GM12878 (cell line): ENCODE data around the gene IRF1. TPM values are rescaled to one million over a fixed set of nuclear protein-coding genes. Genes with fewer than 3 reads are reported as not detected.

ENCODE experiments used
- ATAC-seq: fragments of 200-7000 bp; cut with Tn5 transposase; 3 replicates; pipeline ENCODE4 v1.9.1; 2020; ENCODE audit warnings: mild to moderate bottlenecking, moderate library complexity
- BruUV-seq: library from RNA; stranded (reverse); fragments of 400-500 nt; replicated peaks from 2 replicates; lab custom pipeline; 2021; lab: Mats Ljungman, UMichigan
- CTCF ChIA-PET: fragments of 300-600 bp; sonication (Branson Sonifier 250); formaldehyde crosslinking; extraction: SDS; loops from one replicate; lab custom pipeline; 2021; ENCODE audit warnings: inconsistent platforms; lab: Yijun Ruan, JAX
- POLR2A ChIA-PET: fragments of 350-600 bp; formaldehyde crosslinking; extraction: SDS; loops from one replicate; lab custom pipeline; 2021; ENCODE audit warnings: inconsistent platforms; lab: Charles Lee
- RAD21 ChIA-PET: fragments of 300-600 bp; sonication (Branson Sonifier 250); formaldehyde crosslinking; loops from one replicate; lab custom pipeline; 2023; ENCODE audit warnings: antibody characterized with exemption; ENCODE audit not compliant: unreplicated experiment; lab: Charles Lee
- SMC1A ChIA-PET: fragments of 300-600 bp; sonication (Branson Sonifier 250); formaldehyde crosslinking; loops from one replicate; lab custom pipeline; 2023; ENCODE audit not compliant: unreplicated experiment, uncharacterized antibody; lab: Charles Lee
- DNase-seq: peaks from one replicate; pipeline ENCODE4 v3.0.0-alpha.2; 2011; ENCODE audit warnings: low read depth, low spot score
- FAIRE-seq: peaks from 3 replicates; lab custom pipeline; 2011; peaks lifted over from hg19 to GRCh38; lab: Jason Lieb, UNC
- H2AFZ ChIP-seq: 2 replicates; pipeline ENCODE4 v1.6.0; 2011; ENCODE audit warnings: low read depth, low read length, control low read depth; ENCODE audit not compliant: control insufficient read depth
- H3K27ac ChIP-seq: 2 replicates; pipeline ENCODE4 v1.5.1; 2011; ENCODE audit warnings: control low read depth; ENCODE audit not compliant: control insufficient read depth, insufficient read depth
- H3K27me3 ChIP-seq, 2 experiments: replicated peaks in 1 of 2; 2 replicates each; pipeline versions ENCODE4 v1.6.0 to v1.6.1; 2011; ENCODE audit warnings: low read length in 1 of 2; ENCODE audit not compliant: control insufficient read depth in 2 of 2, insufficient read depth in 2 of 2
- H3K36me3 ChIP-seq, 2 experiments: 2 replicates each; pipeline ENCODE4 v1.5.1; 2011; ENCODE audit warnings: low read length in 1 of 2; ENCODE audit not compliant: control insufficient read depth in 2 of 2, insufficient read depth in 2 of 2
- H3K4me1 ChIP-seq: 2 replicates; pipeline ENCODE4 v1.6.1; 2011; ENCODE audit warnings: mild to moderate bottlenecking, low read length, moderate library complexity, mixed read lengths; ENCODE audit not compliant: control insufficient read depth, insufficient read depth
- H3K4me2 ChIP-seq: 2 replicates; pipeline ENCODE4 v1.6.0; 2011; ENCODE audit warnings: control low read depth; ENCODE audit not compliant: control insufficient read depth, insufficient read depth
- H3K4me3 ChIP-seq: fragments of 200-600 bp; sonication (generic); 2 replicates; pipeline ENCODE4 v1.5.1; 2016
- H3K79me2 ChIP-seq: 2 replicates; pipeline ENCODE4 v1.6.0; 2011; ENCODE audit warnings: low read length; ENCODE audit not compliant: control insufficient read depth, insufficient read depth
- H3K9ac ChIP-seq: 2 replicates; pipeline ENCODE4 v1.8.0; 2011; ENCODE audit warnings: low read length, control low read depth, mixed read lengths; ENCODE audit not compliant: control insufficient read depth, insufficient read depth
- H3K9me3 ChIP-seq: replicated peaks from 3 replicates; pipeline ENCODE4 v1.5.1; 2011; ENCODE audit warnings: mild to moderate bottlenecking, low read length; ENCODE audit not compliant: control insufficient read depth, insufficient read depth
- H4K20me1 ChIP-seq: 2 replicates; pipeline ENCODE4 v1.6.0; 2011; ENCODE audit not compliant: control insufficient read depth, insufficient read depth
- ATF7 ChIP-seq: fragments of 450-650 bp; IDR thresholded peaks from 2 replicates; pipeline ENCODE4 v1.6.1; 2016; ENCODE audit warnings: low read depth, mild to moderate bottlenecking
- EGR1 ChIP-seq, 2 experiments: IDR thresholded peaks; 1 replicate in 1 of 2; 2 replicates in 1 of 2; pipeline ENCODE4 v1.6.1; 2011 to 2012; ENCODE audit warnings: low read depth in 2 of 2, low read length in 2 of 2, borderline replicate concordance in 1 of 2, mild to moderate bottlenecking in 1 of 2, moderate library complexity in 1 of 2
- FOXM1 ChIP-seq: IDR thresholded peaks from 2 replicates; pipeline ENCODE4 v1.6.1; 2012; ENCODE audit warnings: low read depth, mild to moderate bottlenecking, inconsistent platforms, low read length, moderate library complexity
- HDAC6 ChIP-seq: fragments of 200-600 bp; sonication (generic); IDR thresholded peaks from one replicate; pipeline ENCODE4 v1.8.0; 2017; ENCODE audit warnings: antibody characterized with exemption; ENCODE audit not compliant: unreplicated experiment
- PRDM15 ChIP-seq: fragments of 450-650 bp; formaldehyde crosslinking; IDR thresholded peaks from 2 replicates; pipeline ENCODE4 v1.4.0; 2020; ENCODE audit warnings: mild to moderate bottlenecking, moderate library complexity
- ZNF24 ChIP-seq: fragments of 450-650 bp; IDR thresholded peaks from 2 replicates; pipeline ENCODE4 v1.6.1; 2017; ENCODE audit warnings: antibody characterized with exemption, mild to moderate bottlenecking
- ZNF592 ChIP-seq: fragments of 450-650 bp; IDR thresholded peaks from 2 replicates; pipeline ENCODE4 v1.6.1; 2017; ENCODE audit warnings: mild to moderate bottlenecking, moderate library complexity
- WGBS: methylation state at CpG from one replicate; pipeline ENCODE4 v1.1.6; 2016; ENCODE audit warnings: low lambda C conversion rate; ENCODE audit not compliant: insufficient replicate concordance, insufficient coverage; ENCODE audit errors: missing lambda C conversion rate; 5-methylcytosine and 5-hydroxymethylcytosine counted together
- in situ Hi-C: fragments of 300-500 bp; cut with MboI; formaldehyde crosslinking; loops from 9 replicates; pipeline ENCODE4 v1.14.3; 2018; ENCODE audit warnings: mixed read lengths
- intact Hi-C: fragments of 100-400 bp; cut with micrococcal nuclease; formaldehyde crosslinking; loops from one replicate; pipeline ENCODE4 v1.14.2; 2022; ENCODE audit not compliant: unreplicated experiment
- polyA plus RNA-seq, 11 experiments: library from polyadenylated mRNA; depleted of rRNA in 4 of 11; unstranded in 6 of 11; stranded (reverse) in 5 of 11; fragments of >200 nt; fragmentation: Nextera tagmentation in 4 of 11; fragmentation: Illumina TruSeq in 1 of 11; extraction: Ambion mirVana in 4 of 11; extraction: Trizol in 1 of 11; gene quantifications; 1 replicate in 1 of 11; 2 replicates in 10 of 11; pipeline versions ENCODE4 v1.2.1 to v1.2.3, GENCODE V29; 2011 to 2016; ENCODE audit warnings: inconsistent platforms in 2 of 11, missing spikeins in 2 of 11, low read depth in 1 of 11
- total RNA-seq, 4 experiments: library from RNA; depleted of rRNA in 3 of 4; stranded (reverse); fragments of >200 nt in 3 of 4; fragmentation: Illumina TruSeq in 1 of 4; extraction: Trizol in 1 of 4; gene quantifications; 2 replicates each; pipeline versions ENCODE4 v1.2.1 to v1.2.3, GENCODE V29; 2013 to 2021

Gene IRF1
- total and polyA plus RNA-seq, 10 of the 15 experiments (the other 5 are each of a cell fraction or from before 2014, with no cell fraction given), result 6.9 to 68.0 (median 49.6) TPM

GRCh38 chr5:132457371-132458225 lies 33.0 kb downstream of the IRF1 start:
- H4K20me1 ChIP-seq, result no peaks in the 10 kb centered on the region

More at GRCh38 chr5:132457371-132458225, 33.0 kb downstream of the IRF1 start:
- intact Hi-C loops, result loop anchor here (1.0 to 5.0 kb wide), 2 partner anchors 9 to 40 kb away; no protein-coding TSS in a partner anchor
- peak overlapping the region; percentile 3; the same call in 1 of the 2 replicates for H3K4me2 ChIP-seq
- TF ChIP-seq PRDM15 (CRISPR knock-in tag), result no peak
- TF ChIP-seq ZNF24, result no peak
- TF ChIP-seq ATF7, result no peak
- no peak for TF ChIP-seq ZNF592
- no peak for TF ChIP-seq EGR1 (IDR thresholded peaks at IDR 0.05; ENCODE audit: borderline replicate concordance in 1 of 2, low read depth in 2 of 2, low read length in 2 of 2)
- no peak for TF ChIP-seq HDAC6
- no peak for TF ChIP-seq FOXM1
- H3K36me3 ChIP-seq, result peaks cover 10 to 15% of the 10 kb centered on the region in 2 experiments; a peak in 3 of 4 replicates
- FAIRE-seq (no peak), DNase-seq (no peak), ATAC-seq (peak; percentile 5)
- H3K9me3 ChIP-seq, result no peaks in the 10 kb centered on the region
- H3K79me2 ChIP-seq, result peaks cover 13% of the 10 kb centered on the region
- H3K4me1 ChIP-seq, result peaks cover 63% of the 10 kb centered on the region
- ChIA-PET RAD21 (interaction anchor here (0.6 to 7.9 kb wide), 14 partner anchors 9 to 268 kb away, joined by 3 to 192 read pairs (median 22); partner anchors contain the start of gene IRF1), CTCF (interaction anchor here (1.0 to 7.4 kb wide), 15 partner anchors 9 to 72 kb away, joined by 3 to 89 read pairs (median 6); partner anchors contain the start of gene IRF1), SMC1A (interaction anchor here (0.7 to 8.0 kb wide), 20 partner anchors 8 to 275 kb away, joined by 3 to 201 read pairs (median 8); partner anchors contain the start of gene IRF1), POLR2A (interaction anchor here (1.0 to 8.2 kb wide), 16 partner anchors 8 to 47 kb away, joined by 3 to 128 read pairs (median 15); partner anchors contain the start of gene IRF1)
- peak overlapping the region; percentile 89 for H3K27ac ChIP-seq
- WGBS, result 27% methylated on average over 2 of the region's 2 CpGs
- H3K4me3 ChIP-seq, result no peak overlapping the region
- in situ Hi-C loops, result no loop called here
- peak overlapping the region; percentile 52; the same call in 1 of the 2 replicates for H3K9ac ChIP-seq
- no peaks in the 10 kb centered on the region for H3K27me3 ChIP-seq
- H2AFZ ChIP-seq, result no peak overlapping the region
- no TSS peak for BruUV-seq
